ENCODE measurements around the gene ROM1.
"Not testable (repeated sequence)": the region's sequence is repeated elsewhere in the genome, so short reads cannot be mapped to it uniquely, and the experiment has no call there.

Gene ROM1

GRCh38 chr11:62650283-62650682 lies 37.2 kb downstream of the ROM1 start:
- not testable (repeated sequence) for DNase-seq

DNA sequence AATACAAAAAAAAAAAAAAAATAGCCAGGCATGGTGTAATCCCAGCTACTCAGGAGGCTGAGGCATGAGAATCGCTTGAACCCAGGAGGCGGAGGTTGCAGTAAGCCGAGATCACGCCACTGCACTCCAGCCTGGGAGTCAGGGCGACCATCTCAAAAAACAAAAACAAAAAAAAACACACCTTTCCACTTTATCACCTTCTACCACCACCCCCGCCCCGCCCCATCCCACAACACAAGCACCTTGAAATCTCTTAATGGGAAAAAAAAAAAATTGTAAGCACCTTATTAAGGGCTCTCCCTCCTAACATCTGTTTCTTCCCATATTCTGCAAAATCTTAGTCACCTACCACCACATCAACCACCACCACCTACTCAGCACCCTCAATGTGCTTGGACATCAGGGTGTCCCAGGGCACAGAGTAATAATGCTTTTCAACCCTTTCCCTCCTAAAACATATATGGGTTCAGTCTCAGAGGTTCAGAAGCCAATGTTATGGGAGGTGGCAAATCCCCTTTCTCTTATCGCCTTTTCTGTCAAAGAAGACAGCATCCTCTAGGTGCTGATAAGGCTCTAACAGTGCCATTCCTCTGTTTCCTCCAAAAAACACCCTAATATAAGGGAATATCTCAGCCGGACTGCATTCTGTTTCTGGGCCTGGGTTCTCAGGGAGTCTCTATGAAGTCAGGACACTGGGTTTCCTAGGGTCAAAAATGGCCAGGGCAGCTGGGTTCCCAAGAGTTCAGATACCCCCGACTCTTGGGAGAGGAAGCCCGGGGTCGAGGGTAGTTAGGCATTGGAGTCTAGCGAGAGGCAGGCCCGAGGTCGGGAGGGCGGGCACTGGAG lies 39.3 kb downstream of the ROM1 start:
- peak; percentile 49 for DNase-seq

DNA sequence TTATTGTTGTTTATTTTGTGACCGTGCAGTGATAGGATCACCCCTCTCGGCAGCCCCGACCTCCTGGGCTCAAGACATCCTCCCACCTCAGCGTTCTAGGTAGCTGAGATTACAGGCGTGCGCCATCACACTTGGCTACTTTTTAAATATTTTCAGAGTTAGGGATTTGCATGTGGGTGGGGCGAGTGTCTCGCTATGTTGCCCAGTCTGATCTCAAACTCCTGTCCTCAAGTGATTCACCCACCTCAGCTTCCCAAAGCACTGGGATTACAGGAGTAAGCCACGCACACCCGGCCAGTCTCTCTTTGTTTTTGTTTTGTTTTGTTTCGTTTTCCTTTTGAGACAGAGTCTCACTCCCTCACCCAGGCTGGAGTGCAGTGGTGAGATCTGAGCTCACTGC lies 41.2 kb downstream of the ROM1 start:
- no peak for DNase-seq

- DNase-seq, result no peak
Measured at GRCh38 chr11:62656796-62657429, 43.9 kb downstream of the ROM1 start.

- DNase-seq, result peak; percentile 66
Measured at GRCh38 chr11:62664405-62665074, 51.5 kb downstream of the ROM1 start.

Measured in hematopoietic multipotent progenitor cell treated with erythropoietin and hydrocortisone succinate and interleukin-3 and kit ligand, for 8 days (in vitro differentiated cells).